NB4 (cell line): ENCODE data around the gene ZFHX3.

Experiments used
- MAX ChIP-seq: IDR thresholded peaks from 2 replicates; pipeline ENCODE4 v1.6.1; 2011; ENCODE audit warnings: low read depth, low read length
- MYC ChIP-seq: IDR thresholded peaks from 2 replicates; pipeline ENCODE4 v1.6.1; 2011; ENCODE audit warnings: low read depth, low read length
- POLR2A ChIP-seq: IDR thresholded peaks from 2 replicates; pipeline ENCODE4 v1.6.1; 2011; ENCODE audit warnings: mild to moderate bottlenecking; ENCODE audit not compliant: insufficient read length; ENCODE audit errors: extremely low read depth
- TF ChIP-seq, protein P1 (sequence below): IDR thresholded peaks from one replicate; pipeline ENCODE4 v1.5.1; 2012; ENCODE audit warnings: low read depth, low read length

GRCh38 chr16:72969812-72970211 is 78.1 kb downstream of the ZFHX3 start:
- TF ChIP-seq, protein P1, sequence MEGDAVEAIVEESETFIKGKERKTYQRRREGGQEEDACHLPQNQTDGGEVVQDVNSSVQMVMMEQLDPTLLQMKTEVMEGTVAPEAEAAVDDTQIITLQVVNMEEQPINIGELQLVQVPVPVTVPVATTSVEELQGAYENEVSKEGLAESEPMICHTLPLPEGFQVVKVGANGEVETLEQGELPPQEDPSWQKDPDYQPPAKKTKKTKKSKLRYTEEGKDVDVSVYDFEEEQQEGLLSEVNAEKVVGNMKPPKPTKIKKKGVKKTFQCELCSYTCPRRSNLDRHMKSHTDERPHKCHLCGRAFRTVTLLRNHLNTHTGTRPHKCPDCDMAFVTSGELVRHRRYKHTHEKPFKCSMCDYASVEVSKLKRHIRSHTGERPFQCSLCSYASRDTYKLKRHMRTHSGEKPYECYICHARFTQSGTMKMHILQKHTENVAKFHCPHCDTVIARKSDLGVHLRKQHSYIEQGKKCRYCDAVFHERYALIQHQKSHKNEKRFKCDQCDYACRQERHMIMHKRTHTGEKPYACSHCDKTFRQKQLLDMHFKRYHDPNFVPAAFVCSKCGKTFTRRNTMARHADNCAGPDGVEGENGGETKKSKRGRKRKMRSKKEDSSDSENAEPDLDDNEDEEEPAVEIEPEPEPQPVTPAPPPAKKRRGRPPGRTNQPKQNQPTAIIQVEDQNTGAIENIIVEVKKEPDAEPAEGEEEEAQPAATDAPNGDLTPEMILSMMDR = no peak
- TF ChIP-seq POLR2A (no peak), MAX (no peak), MYC (no peak)
